ENCODE measurements around the gene NLGN1. TPM values are rescaled to one million over a fixed set of nuclear protein-coding genes. Genes with fewer than 3 reads are reported as not detected.

NLGN1 gene
- total and polyA plus RNA-seq, 9 of the 15 experiments (the other 6 are each of a cell fraction or from before 2014, with no cell fraction given), result under 0.01 to 0.01 TPM; not detected in 7

- Histone ChIP-seq H4K20me1 (replicated peaks; ENCODE audit: control insufficient read depth, insufficient read depth, low read length) (no peaks in the 10 kb centered on the region), H3K4me1 (replicated peaks in 1 of 2; ENCODE audit: control insufficient read depth in 2 of 2, insufficient read depth in 2 of 2, low read length in 2 of 2) (no peaks in the 10 kb centered on the region), H3K79me2 (ENCODE audit: control insufficient read depth, insufficient read depth, low read length) (no peaks in the 10 kb centered on the region), H3K4me3 (no peak overlapping the region), H2AFZ (ENCODE audit: low read depth, low read length) (no peak overlapping the region), H3K4me2 (ENCODE audit: insufficient read depth, low read length) (no peak overlapping the region), H3K9me3 (replicated peaks; ENCODE audit: control insufficient read depth, insufficient read depth, low read depth, low read length) (no peaks in the 10 kb centered on the region), H3K9me1 (ENCODE audit: control insufficient read depth, insufficient read depth, low read length) (no peaks in the 10 kb centered on the region), H3K27me3 (ENCODE audit: control insufficient read depth in 2 of 2, insufficient read depth in 2 of 2, low read length in 2 of 2) (no peaks in the 10 kb centered on the region), H3K27ac (ENCODE audit: extremely low read depth, low read depth, low read length) (no peak overlapping the region), H3K9ac (ENCODE audit: insufficient read depth in 1 of 2, low read depth in 2 of 2, low read length in 2 of 2) (no peak overlapping the region), H3K36me3 (ENCODE audit: control insufficient read depth, insufficient read depth, low read length) (no peaks in the 10 kb centered on the region)
- WGBS (ENCODE audit: insufficient coverage, low coverage, missing lambda C conversion rate), result 0% methylated on average over 4 of the region's 4 CpGs
- TF ChIP-seq FOXK1 (CRISPR knock-in tag; IDR thresholded peaks at IDR 0.05; ENCODE audit: borderline replicate concordance), result no peak
- TF ChIP-seq SPI1 (IDR thresholded peaks at IDR 0.05; ENCODE audit: borderline replicate concordance, low read depth, low read length), result no peak
- TF ChIP-seq, protein P1, sequence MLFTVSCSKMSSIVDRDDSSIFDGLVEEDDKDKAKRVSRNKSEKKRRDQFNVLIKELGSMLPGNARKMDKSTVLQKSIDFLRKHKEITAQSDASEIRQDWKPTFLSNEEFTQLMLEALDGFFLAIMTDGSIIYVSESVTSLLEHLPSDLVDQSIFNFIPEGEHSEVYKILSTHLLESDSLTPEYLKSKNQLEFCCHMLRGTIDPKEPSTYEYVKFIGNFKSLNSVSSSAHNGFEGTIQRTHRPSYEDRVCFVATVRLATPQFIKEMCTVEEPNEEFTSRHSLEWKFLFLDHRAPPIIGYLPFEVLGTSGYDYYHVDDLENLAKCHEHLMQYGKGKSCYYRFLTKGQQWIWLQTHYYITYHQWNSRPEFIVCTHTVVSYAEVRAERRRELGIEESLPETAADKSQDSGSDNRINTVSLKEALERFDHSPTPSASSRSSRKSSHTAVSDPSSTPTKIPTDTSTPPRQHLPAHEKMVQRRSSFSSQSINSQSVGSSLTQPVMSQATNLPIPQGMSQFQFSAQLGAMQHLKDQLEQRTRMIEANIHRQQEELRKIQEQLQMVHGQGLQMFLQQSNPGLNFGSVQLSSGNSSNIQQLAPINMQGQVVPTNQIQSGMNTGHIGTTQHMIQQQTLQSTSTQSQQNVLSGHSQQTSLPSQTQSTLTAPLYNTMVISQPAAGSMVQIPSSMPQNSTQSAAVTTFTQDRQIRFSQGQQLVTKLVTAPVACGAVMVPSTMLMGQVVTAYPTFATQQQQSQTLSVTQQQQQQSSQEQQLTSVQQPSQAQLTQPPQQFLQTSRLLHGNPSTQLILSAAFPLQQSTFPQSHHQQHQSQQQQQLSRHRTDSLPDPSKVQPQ (CRISPR knock-in tag; IDR thresholded peaks at IDR 0.05; ENCODE audit: borderline replicate concordance), result no peak
- no peak for TF ChIP-seq BRF1 (IDR thresholded peaks at IDR 0.05; ENCODE audit: borderline replicate concordance, extremely low read depth, insufficient read length)
- TF ChIP-seq BRCA1 (IDR thresholded peaks at IDR 0.05), result no peak
- no peak for TF ChIP-seq BRCA1 (CRISPR knock-in tag; IDR thresholded peaks at IDR 0.05)
- no peak for TF ChIP-seq SMC3 (conservative IDR thresholded peaks at IDR 0.05; ENCODE audit: insufficient read depth, low read depth, low read length)
- no peak for TF ChIP-seq ESRRA (IDR thresholded peaks at IDR 0.05; ENCODE audit: borderline replicate concordance, low read depth)
- ATAC-seq, result no peak
- no peak for FAIRE-seq
- intact Hi-C loops (cut with micrococcal nuclease), result no loop called here
- ChIA-PET POLR2A (no interaction called here), CTCF (ENCODE audit: low intra/inter-chr PET ratio) (no interaction called here)
- in situ Hi-C loops (cut with MboI), result no loop called here
- no peak for DNase-seq (ENCODE audit: extremely low read depth in 1 of 4, low spot score in 3 of 4)
- no TSS peak for BruUV-seq (replicated peaks)
Measured at GRCh38 chr3:174023421-174023820, 625.9 kb downstream of the NLGN1 start.
